ENCODE data around the gene AOPEP.

Gene AOPEP

GRCh38 chr9:95135756-95136155 lies 409.3 kb downstream of the AOPEP start:
- Histone ChIP-seq H3K36me3 (ENCODE audit: control insufficient read depth in 5 of 5, insufficient read depth in 5 of 5, low read length in 5 of 5) (peaks cover 0 to 11% (median 0%) of the 10 kb centered on the region in 5 donors), H3K9ac (ENCODE audit: low read length in 5 of 5) (no peak overlapping the region), H3K4me1 (ENCODE audit: control insufficient read depth in 5 of 5, insufficient read depth in 5 of 5, low read length in 5 of 5) (peaks cover 0 to 10% (median 9%) of the 10 kb centered on the region in 5 donors), H3K27ac (ENCODE audit: low read depth, low read length) (no peak overlapping the region), H3K4me3 (ENCODE audit: low read depth in 1 of 5, low read length in 5 of 5) (no peak overlapping the region), H3K9me3 (ENCODE audit: control insufficient read depth in 5 of 5, low read length in 5 of 5) (no peaks in the 10 kb centered on the region), H3K27me3 (ENCODE audit: control insufficient read depth in 5 of 5, insufficient read depth in 4 of 5, low read length in 5 of 5) (no peaks in the 10 kb centered on the region)

Measured in subcutaneous abdominal adipose tissue (tissue), 5 donors.